ENCODE measurements around the gene ARID1B. TPM values are rescaled to one million over a fixed set of nuclear protein-coding genes. Genes with fewer than 3 reads are reported as not detected.

The ARID1B gene
- total and polyA plus RNA-seq, 12 donors: 13.3 to 85.6 (median 50.9) TPM

- peaks cover 0 to 39% of the 10 kb centered on the region in 2 donors for H3K4me1 ChIP-seq (replicated peaks in 1 of 2)
- H3K27ac ChIP-seq: no peak overlapping the region
- no peaks in the 10 kb centered on the region for H3K9me3 ChIP-seq (replicated peaks in 1 of 3)
- WGBS, 4 donors: 87 to 93% (median 91%) methylated on average over 2 of the region's 2 CpGs
- no peaks in the 10 kb centered on the region for H3K27me3 ChIP-seq
- TF ChIP-seq, protein P1, sequence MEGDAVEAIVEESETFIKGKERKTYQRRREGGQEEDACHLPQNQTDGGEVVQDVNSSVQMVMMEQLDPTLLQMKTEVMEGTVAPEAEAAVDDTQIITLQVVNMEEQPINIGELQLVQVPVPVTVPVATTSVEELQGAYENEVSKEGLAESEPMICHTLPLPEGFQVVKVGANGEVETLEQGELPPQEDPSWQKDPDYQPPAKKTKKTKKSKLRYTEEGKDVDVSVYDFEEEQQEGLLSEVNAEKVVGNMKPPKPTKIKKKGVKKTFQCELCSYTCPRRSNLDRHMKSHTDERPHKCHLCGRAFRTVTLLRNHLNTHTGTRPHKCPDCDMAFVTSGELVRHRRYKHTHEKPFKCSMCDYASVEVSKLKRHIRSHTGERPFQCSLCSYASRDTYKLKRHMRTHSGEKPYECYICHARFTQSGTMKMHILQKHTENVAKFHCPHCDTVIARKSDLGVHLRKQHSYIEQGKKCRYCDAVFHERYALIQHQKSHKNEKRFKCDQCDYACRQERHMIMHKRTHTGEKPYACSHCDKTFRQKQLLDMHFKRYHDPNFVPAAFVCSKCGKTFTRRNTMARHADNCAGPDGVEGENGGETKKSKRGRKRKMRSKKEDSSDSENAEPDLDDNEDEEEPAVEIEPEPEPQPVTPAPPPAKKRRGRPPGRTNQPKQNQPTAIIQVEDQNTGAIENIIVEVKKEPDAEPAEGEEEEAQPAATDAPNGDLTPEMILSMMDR (IDR thresholded peaks at IDR 0.05): no peak
- no peak for TF ChIP-seq POLR2A (IDR thresholded peaks at IDR 0.05)
- H3K4me3 ChIP-seq: no peak overlapping the region
- H3K36me3 ChIP-seq (replicated peaks in 1 of 2): no peaks in the 10 kb centered on the region
- intact Hi-C loops (cut with DNase I): no loop called here
- DNase-seq: no peak
Measured at GRCh38 chr6:157072128-157072527, 294.9 kb downstream of the ARID1B start.

GRCh38 chr6:157073596-157073995 is 296.4 kb downstream of the ARID1B start:
- Histone ChIP-seq H3K36me3 (replicated peaks in 1 of 2) (no peaks in the 10 kb centered on the region), H3K27ac (no peak overlapping the region), H3K9me3 (replicated peaks in 1 of 3) (no peaks in the 10 kb centered on the region), H3K27me3 (no peaks in the 10 kb centered on the region), H3K4me3 (no peak overlapping the region), H3K4me1 (replicated peaks in 1 of 2) (peaks cover 0 to 33% of the 10 kb centered on the region in 2 donors)
- 65 to 84% (median 79%) methylated on average over 4 of the region's 4 CpGs for WGBS, 4 donors
- TF ChIP-seq, protein P1 (IDR thresholded peaks at IDR 0.05): no peak
- TF ChIP-seq POLR2A (IDR thresholded peaks at IDR 0.05): no peak
- intact Hi-C loops (cut with DNase I): no loop called here
- no peak for DNase-seq

GRCh38 chr6:157074969-157075368 is 297.8 kb downstream of the ARID1B start:
- no peaks in the 10 kb centered on the region for H3K27me3 ChIP-seq
- no peak for TF ChIP-seq POLR2A (IDR thresholded peaks at IDR 0.05)
- TF ChIP-seq, protein P1 (IDR thresholded peaks at IDR 0.05): no peak
- intact Hi-C loops (cut with DNase I): no loop called here
- no peak overlapping the region for H3K27ac ChIP-seq
- 29 to 43% (median 37%) methylated on average over 1 of the region's 1 CpG for WGBS, 4 donors
- no peaks in the 10 kb centered on the region for H3K9me3 ChIP-seq (replicated peaks in 1 of 3)
- H3K36me3 ChIP-seq (replicated peaks in 1 of 2): no peaks in the 10 kb centered on the region
- no peak for DNase-seq
- H3K4me3 ChIP-seq: peak overlapping the region in 1 of 4 donors; percentile 15
- peaks cover 0 to 31% of the 10 kb centered on the region in 2 donors for H3K4me1 ChIP-seq (replicated peaks in 1 of 2)

DNA sequence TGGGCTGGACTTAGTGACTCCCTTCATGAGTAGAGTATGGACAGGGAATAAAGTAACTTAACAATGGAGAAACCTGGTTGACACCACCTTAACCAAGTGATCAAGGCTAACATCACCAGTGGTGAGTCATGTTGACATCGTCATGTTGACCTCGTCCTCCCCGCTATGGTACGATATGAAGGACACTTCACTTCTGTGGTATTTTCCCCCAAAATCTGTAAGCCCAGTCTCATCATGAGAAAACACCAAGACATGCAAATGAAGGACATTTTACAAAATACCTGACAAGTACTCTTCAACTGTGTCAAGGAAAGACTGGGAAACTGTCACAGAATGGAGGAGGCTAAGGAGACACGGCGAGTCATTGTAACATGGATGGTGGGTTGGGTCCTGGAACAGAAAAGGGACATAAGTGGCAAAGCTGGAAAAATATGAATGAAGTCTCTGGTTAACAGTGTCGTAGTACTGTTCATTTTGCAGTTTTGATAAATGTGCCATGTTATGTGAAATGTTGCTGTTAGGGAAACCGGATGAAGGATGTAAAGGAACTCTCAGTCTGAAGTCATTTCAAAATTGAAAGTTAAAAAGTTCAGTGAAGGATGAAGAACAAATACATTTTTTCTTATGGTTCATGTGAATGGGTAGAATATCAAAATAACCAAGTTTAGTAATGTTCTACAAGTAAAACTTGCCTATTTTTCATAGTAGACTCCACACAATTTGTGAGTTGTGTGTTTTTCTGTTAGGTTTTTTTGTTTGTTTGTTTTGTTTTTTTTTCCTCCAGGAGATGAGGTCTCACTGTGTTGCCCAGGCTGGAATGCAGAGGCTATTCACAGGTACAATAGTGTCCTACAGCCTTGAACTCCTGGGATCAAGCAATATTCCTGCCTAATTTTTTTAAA is 298.6 kb downstream of the ARID1B start:
- intact Hi-C loops (cut with DNase I): no loop called here
- Histone ChIP-seq H3K9me3 (replicated peaks in 1 of 3) (no peaks in the 10 kb centered on the region), H3K27me3 (no peaks in the 10 kb centered on the region), H3K27ac (peak overlapping the region in 1 of 5 donors; percentile 24), H3K4me3 (peak overlapping the region in 1 of 4 donors; percentile 15), H3K4me1 (replicated peaks in 1 of 2) (peaks cover 0 to 23% of the 10 kb centered on the region in 2 donors), H3K36me3 (replicated peaks in 1 of 2) (no peaks in the 10 kb centered on the region)
- peak in 1 of 7 donors; percentile 16 for DNase-seq
- WGBS, 4 donors: 58 to 70% (median 67%) methylated on average over 8 of the region's 8 CpGs
- TF ChIP-seq, protein P1 (IDR thresholded peaks at IDR 0.05): no peak
- no peak for TF ChIP-seq POLR2A (IDR thresholded peaks at IDR 0.05)

Data from adrenal gland (tissue), 12 donors.